ENCODE results near the gene KCNJ16. TPM values are rescaled to one million over a fixed set of nuclear protein-coding genes. Genes with fewer than 3 reads are reported as not detected.
A peak's percentile ranks its signal among the peaks of the same experiment; 100 is the strongest.

KCNJ16 gene
- total and polyA plus RNA-seq, 9 of the 15 experiments (the other 6 are each of a cell fraction or from before 2014, with no cell fraction given) = 0.01 to 0.75 (median 0.07) TPM; not detected in 4

GRCh38 chr17:70102531-70102930, 27.5 kb downstream of the KCNJ16 start:
- Histone ChIP-seq H3K4me3 (no peak overlapping the region), H3K4me1 (replicated peaks in 1 of 2; ENCODE audit: control insufficient read depth in 2 of 2, insufficient read depth in 2 of 2, low read length in 2 of 2) (no peaks in the 10 kb centered on the region), H3K27me3 (ENCODE audit: control insufficient read depth in 2 of 2, insufficient read depth in 2 of 2, low read length in 2 of 2) (no peaks in the 10 kb centered on the region), H3K36me3 (ENCODE audit: control insufficient read depth, insufficient read depth, low read length) (peaks cover 11% of the 10 kb centered on the region; the same call in 2 of the 3 replicates), H2AFZ (ENCODE audit: low read depth, low read length) (no peak overlapping the region), H3K27ac (ENCODE audit: extremely low read depth, low read depth, low read length) (no peak overlapping the region), H3K79me2 (ENCODE audit: control insufficient read depth, insufficient read depth, low read length) (peaks cover 17% of the 10 kb centered on the region), H3K9me3 (replicated peaks; ENCODE audit: control insufficient read depth, insufficient read depth, low read depth, low read length) (no peaks in the 10 kb centered on the region), H3K4me2 (ENCODE audit: insufficient read depth, low read length) (no peak overlapping the region), H4K20me1 (replicated peaks; ENCODE audit: control insufficient read depth, insufficient read depth, low read length) (0 out of 2 replicates have a peak, but pooled peaks cover 3% of the 10 kb centered on the region), H3K9ac (ENCODE audit: insufficient read depth in 1 of 2, low read depth in 2 of 2, low read length in 2 of 2) (no peak overlapping the region), H3K9me1 (ENCODE audit: control insufficient read depth, insufficient read depth, low read length) (no peaks in the 10 kb centered on the region)
- DNase-seq (ENCODE audit: extremely low read depth in 1 of 4, low spot score in 3 of 4) (no peak), ATAC-seq (no peak), FAIRE-seq (no peak)
- 26% methylated on average over 3 of the region's 3 CpGs for WGBS (ENCODE audit: insufficient coverage, low coverage, missing lambda C conversion rate)
- POLR2A ChIA-PET = no interaction called here
- in situ Hi-C loops (cut with MboI) = no loop called here
- CTCF ChIA-PET (ENCODE audit: low intra/inter-chr PET ratio) = no interaction called here
- intact Hi-C loops (cut with micrococcal nuclease) = no loop called here
- TF ChIP-seq ETV1 (tag; conservative IDR thresholded peaks at IDR 0.05; ENCODE audit: low read depth) (peak; percentile 10; the same call in 1 of the 2 replicates), RAD51 (IDR thresholded peaks at IDR 0.05; ENCODE audit: borderline replicate concordance, low read depth) (no peak), SUPT5H (IDR thresholded peaks at IDR 0.05) (peak; percentile 33; the same call in 1 of the 2 replicates)
- BruUV-seq (replicated peaks) = no TSS peak

GRCh38 chr17:70104791-70105523, 29.9 kb downstream of the KCNJ16 start:
- Histone ChIP-seq H2AFZ (ENCODE audit: low read depth, low read length) (no peak overlapping the region), H3K27me3 (ENCODE audit: control insufficient read depth in 2 of 2, insufficient read depth in 2 of 2, low read length in 2 of 2) (no peaks in the 10 kb centered on the region), H3K27ac (ENCODE audit: extremely low read depth, low read depth, low read length) (no peak overlapping the region), H3K79me2 (ENCODE audit: control insufficient read depth, insufficient read depth, low read length) (peaks cover 18% of the 10 kb centered on the region), H3K9me1 (ENCODE audit: control insufficient read depth, insufficient read depth, low read length) (no peaks in the 10 kb centered on the region), H3K4me2 (ENCODE audit: insufficient read depth, low read length) (no peak overlapping the region), H3K9ac (ENCODE audit: insufficient read depth in 1 of 2, low read depth in 2 of 2, low read length in 2 of 2) (no peak overlapping the region), H3K4me3 (no peak overlapping the region), H3K9me3 (replicated peaks; ENCODE audit: control insufficient read depth, insufficient read depth, low read depth, low read length) (no peaks in the 10 kb centered on the region), H4K20me1 (replicated peaks; ENCODE audit: control insufficient read depth, insufficient read depth, low read length) (0 out of 2 replicates have a peak, but pooled peaks cover 3% of the 10 kb centered on the region), H3K36me3 (ENCODE audit: control insufficient read depth, insufficient read depth, low read length) (peaks cover 11% of the 10 kb centered on the region; the same call in 2 of the 3 replicates), H3K4me1 (replicated peaks in 1 of 2; ENCODE audit: control insufficient read depth in 2 of 2, insufficient read depth in 2 of 2, low read length in 2 of 2) (no peaks in the 10 kb centered on the region)
- no peak for FAIRE-seq
- ATAC-seq = no peak
- in situ Hi-C loops (cut with MboI) = no loop called here
- DNase-seq (ENCODE audit: extremely low read depth in 1 of 4, low spot score in 3 of 4) = no peak
- ChIA-PET POLR2A (interaction anchor here (1.9 kb wide), 1 partner anchor 22 kb away, joined by 6 read pairs; no protein-coding TSS in a partner anchor), CTCF (ENCODE audit: low intra/inter-chr PET ratio) (no interaction called here)
- no TSS peak for BruUV-seq (replicated peaks)
- WGBS (ENCODE audit: insufficient coverage, low coverage, missing lambda C conversion rate) = 48% methylated on average over 12 of the region's 12 CpGs
- intact Hi-C loops (cut with micrococcal nuclease) = no loop called here
- TF ChIP-seq ZNF277 (CRISPR knock-in tag; IDR thresholded peaks at IDR 0.05; ENCODE audit: borderline replicate concordance) (no peak), SP1 (CRISPR knock-in tag; IDR thresholded peaks at IDR 0.05) (no peak), FIP1L1 (IDR thresholded peaks at IDR 0.05; ENCODE audit: low read depth, low read length, poor library complexity, severe bottlenecking) (no peak), ZNF23 (CRISPR knock-in tag; IDR thresholded peaks at IDR 0.05) (no peak), CXXC5 (CRISPR knock-in tag; IDR thresholded peaks at IDR 0.05) (no peak), HDAC8 (tag; IDR thresholded peaks at IDR 0.05) (no peak), EP400 (IDR thresholded peaks at IDR 0.05) (no peak), HDAC2 (IDR thresholded peaks at IDR 0.05) (no peak), POLR2H (tag; IDR thresholded peaks at IDR 0.05; ENCODE audit: low read depth) (no peak)
